Activated CD4-positive, alpha-beta T cell treated with anti-CD3 and anti-CD28 coated beads, Interleukin-2, amount 10 ng/mL, durations not matched to agents 24 days and 14 days (primary cell): ENCODE measurements around the gene BOC. TPM values are rescaled to one million over a fixed set of nuclear protein-coding genes. Genes with fewer than 3 reads are reported as not detected.
A peak's percentile ranks its signal among the peaks of the same experiment; 100 is the strongest.

Source experiments
- DNase-seq: peaks from one replicate; pipeline ENCODE4 v3.0.0; 2022
- H3K27ac Mint-ChIP-seq: one replicate; pipeline ENCODE4 v1.8.0; 2022; ENCODE audit warnings: mild to moderate bottlenecking, mixed read lengths
- H3K27me3 Mint-ChIP-seq: one replicate; pipeline ENCODE4 v1.8.0; 2022; ENCODE audit warnings: mixed read lengths
- H3K36me3 Mint-ChIP-seq: one replicate; pipeline ENCODE4 v1.8.0; 2022; ENCODE audit warnings: low read depth, mild to moderate bottlenecking, mixed read lengths
- H3K4me1 Mint-ChIP-seq: one replicate; pipeline ENCODE4 v1.8.0; 2021; ENCODE audit warnings: mixed read lengths
- H3K4me3 Mint-ChIP-seq: one replicate; pipeline ENCODE4 v1.8.0; 2022; ENCODE audit warnings: mild to moderate bottlenecking, moderate library complexity, mixed read lengths
- H3K9me3 Mint-ChIP-seq: one replicate; pipeline ENCODE4 v1.8.0; 2021; ENCODE audit warnings: mixed read lengths
- intact Hi-C: fragments of 100-400 bp; cut with micrococcal nuclease; formaldehyde crosslinking; loops from one replicate; pipeline ENCODE4 v1.15.1; 2023
- total RNA-seq: library from RNA; stranded (reverse); gene quantifications from 2 replicates; pipeline ENCODE4 v1.2.3, GENCODE V29; 2022

Gene BOC
- total RNA-seq, 1 donor from 2014 or later = 1.4 TPM

- H3K4me3 Mint-ChIP-seq = no peak overlapping the region
- peaks cover 2% of the 10 kb centered on the region for H3K4me1 Mint-ChIP-seq
- peaks cover 4% of the 10 kb centered on the region for H3K27me3 Mint-ChIP-seq
- no peak for DNase-seq
- no peaks in the 10 kb centered on the region for H3K9me3 Mint-ChIP-seq
- intact Hi-C loops = no loop called here
- no peaks in the 10 kb centered on the region for H3K36me3 Mint-ChIP-seq
- no peak overlapping the region for H3K27ac Mint-ChIP-seq
Measured at GRCh38 chr3:113268942-113269341, 57.6 kb downstream of the BOC start.

DNA sequence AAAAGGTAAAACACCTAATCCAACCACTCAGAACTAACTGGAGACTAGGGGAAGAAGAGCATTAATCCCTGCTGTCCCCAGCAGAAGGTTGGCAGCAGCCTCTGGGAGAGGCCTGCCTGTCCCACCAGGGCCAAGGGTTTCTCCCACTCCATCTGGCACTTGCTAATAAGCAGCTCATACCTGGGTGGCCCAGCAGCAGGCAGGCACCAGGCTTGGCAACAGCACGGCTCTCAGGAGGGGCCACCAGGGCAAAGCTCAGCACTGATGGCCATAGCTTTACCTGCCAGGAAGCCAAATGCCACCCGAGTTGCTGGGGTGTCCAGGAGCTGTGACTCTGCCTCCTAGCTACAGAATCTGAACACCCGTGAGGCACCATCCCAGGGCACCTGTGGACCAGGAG, 58.3 kb downstream of the BOC start:
- H3K36me3 Mint-ChIP-seq = no peaks in the 10 kb centered on the region
- intact Hi-C loops = no loop called here
- peaks cover 2% of the 10 kb centered on the region for H3K4me1 Mint-ChIP-seq
- no peaks in the 10 kb centered on the region for H3K9me3 Mint-ChIP-seq
- H3K27me3 Mint-ChIP-seq = peaks cover 2% of the 10 kb centered on the region
- H3K27ac Mint-ChIP-seq = no peak overlapping the region
- no peak overlapping the region for H3K4me3 Mint-ChIP-seq
- no peak for DNase-seq

DNA sequence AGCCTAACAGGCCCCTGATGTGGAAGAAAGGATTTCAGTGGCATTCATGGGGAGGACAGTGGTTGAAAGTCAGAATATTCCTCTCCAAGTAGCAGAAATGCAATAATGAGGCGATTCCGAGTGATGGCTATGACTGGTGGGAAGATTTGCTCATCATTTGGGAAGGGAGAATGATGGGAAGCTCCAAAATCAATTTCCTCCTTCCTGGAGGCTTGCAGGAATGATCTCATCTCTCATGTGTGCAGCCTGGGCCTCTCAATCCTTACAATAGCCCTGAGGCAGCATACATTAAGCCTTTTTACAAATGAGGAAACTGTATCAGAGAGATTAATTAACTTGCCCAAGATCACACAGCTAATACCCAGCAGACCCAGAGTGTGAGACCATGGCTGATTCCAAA, 58.7 kb downstream of the BOC start:
- H3K36me3 Mint-ChIP-seq = no peaks in the 10 kb centered on the region

DNA sequence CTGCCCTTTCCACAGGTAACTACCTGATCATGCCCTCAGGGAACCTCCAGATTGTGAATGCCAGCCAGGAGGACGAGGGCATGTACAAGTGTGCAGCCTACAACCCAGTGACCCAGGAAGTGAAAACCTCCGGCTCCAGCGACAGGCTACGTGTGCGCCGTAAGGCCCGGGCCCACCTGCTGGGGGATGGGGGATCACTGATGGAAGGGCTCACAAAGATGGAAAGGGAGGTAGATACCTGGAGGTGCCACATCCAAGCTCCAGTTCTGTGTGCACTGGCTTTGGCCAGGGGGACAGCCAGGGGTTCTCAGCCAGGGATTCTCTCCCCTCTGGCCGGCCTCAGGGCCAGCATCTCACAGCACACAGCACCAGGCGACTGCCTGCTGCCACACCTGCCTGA, 59.4 kb downstream of the BOC start:
- H3K27ac Mint-ChIP-seq = no peak overlapping the region
- intact Hi-C loops = no loop called here
- H3K36me3 Mint-ChIP-seq = no peaks in the 10 kb centered on the region
- no peaks in the 10 kb centered on the region for H3K9me3 Mint-ChIP-seq
- peaks cover 2% of the 10 kb centered on the region for H3K4me1 Mint-ChIP-seq
- DNase-seq = no peak
- H3K4me3 Mint-ChIP-seq = no peak overlapping the region
- H3K27me3 Mint-ChIP-seq = no peaks in the 10 kb centered on the region

More for the DNA sequence above, 58.7 kb downstream of the BOC start:
- Mint-ChIP-seq H3K9me3 (no peaks in the 10 kb centered on the region), H3K4me3 (no peak overlapping the region), H3K4me1 (peaks cover 2% of the 10 kb centered on the region), H3K27ac (no peak overlapping the region), H3K27me3 (peaks cover 2% of the 10 kb centered on the region)
- DNase-seq = no peak
- intact Hi-C loops = no loop called here

DNA sequence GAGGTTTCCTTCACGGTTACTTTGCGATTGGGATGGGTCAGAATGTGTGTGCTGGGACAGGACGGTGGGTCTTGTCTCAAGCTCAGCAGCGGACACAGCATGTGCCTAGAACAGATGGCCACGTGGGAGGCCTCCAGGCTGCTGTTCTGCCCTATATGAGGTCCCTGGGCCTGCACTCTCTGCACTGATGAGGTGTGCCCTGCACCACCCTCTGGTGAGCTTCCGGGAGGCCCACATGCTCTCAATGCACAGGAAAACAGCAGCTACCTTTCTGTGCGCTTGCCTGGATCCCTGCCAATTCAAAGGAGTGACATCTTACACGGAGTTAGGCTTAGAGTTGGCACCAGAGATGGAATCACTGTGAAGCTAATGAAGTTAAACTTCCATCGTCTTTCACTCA, 59.8 kb downstream of the BOC start:
- H3K36me3 Mint-ChIP-seq = no peaks in the 10 kb centered on the region
- H3K27me3 Mint-ChIP-seq = no peaks in the 10 kb centered on the region
- H3K4me3 Mint-ChIP-seq = no peak overlapping the region
- peaks cover 3% of the 10 kb centered on the region for H3K4me1 Mint-ChIP-seq
- DNase-seq = no peak
- no peaks in the 10 kb centered on the region for H3K9me3 Mint-ChIP-seq
- no peak overlapping the region for H3K27ac Mint-ChIP-seq
- intact Hi-C loops = no loop called here

DNA sequence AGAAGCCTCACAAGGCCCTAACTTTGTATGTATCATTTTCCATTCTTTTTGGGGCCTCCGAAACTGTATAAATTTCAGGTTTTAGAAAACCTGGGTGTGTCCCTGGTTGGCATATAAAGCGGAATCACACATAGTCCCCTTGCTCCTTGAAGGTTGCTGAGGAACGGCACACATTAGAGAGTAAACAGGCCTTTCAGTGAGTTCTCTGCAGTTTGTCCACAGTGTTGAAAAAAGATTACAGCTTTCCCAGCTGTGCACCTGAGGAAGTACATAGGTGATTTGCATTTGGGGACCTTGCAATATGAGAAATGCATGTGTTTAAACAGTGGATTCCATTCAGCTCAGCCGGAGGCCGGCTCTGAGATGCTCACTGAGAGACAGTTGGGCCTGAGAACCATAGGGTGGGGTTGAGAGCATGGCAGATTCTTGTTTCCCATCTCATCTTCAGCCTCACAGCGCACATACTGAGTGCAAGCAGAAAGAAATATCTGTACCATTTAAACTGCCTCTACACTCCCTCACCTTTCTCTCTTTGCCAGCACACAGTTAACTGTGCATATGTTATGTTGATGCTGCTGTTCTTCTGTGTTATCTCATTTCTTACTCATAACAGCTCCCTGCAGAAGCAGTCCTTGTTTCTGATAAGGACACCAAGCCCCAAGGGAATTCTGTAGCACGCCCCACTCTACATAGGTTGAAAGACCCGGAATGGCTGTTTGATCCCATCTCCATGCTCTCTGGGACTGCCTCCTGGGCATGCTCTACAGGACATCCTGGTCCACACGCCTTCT, 60.4 kb downstream of the BOC start:
- Mint-ChIP-seq H3K9me3 (no peaks in the 10 kb centered on the region), H3K27ac (no peak overlapping the region), H3K27me3 (no peaks in the 10 kb centered on the region), H3K4me1 (peaks cover 6% of the 10 kb centered on the region), H3K4me3 (no peak overlapping the region), H3K36me3 (no peaks in the 10 kb centered on the region)
- intact Hi-C loops = no loop called here
- no peak for DNase-seq

DNA sequence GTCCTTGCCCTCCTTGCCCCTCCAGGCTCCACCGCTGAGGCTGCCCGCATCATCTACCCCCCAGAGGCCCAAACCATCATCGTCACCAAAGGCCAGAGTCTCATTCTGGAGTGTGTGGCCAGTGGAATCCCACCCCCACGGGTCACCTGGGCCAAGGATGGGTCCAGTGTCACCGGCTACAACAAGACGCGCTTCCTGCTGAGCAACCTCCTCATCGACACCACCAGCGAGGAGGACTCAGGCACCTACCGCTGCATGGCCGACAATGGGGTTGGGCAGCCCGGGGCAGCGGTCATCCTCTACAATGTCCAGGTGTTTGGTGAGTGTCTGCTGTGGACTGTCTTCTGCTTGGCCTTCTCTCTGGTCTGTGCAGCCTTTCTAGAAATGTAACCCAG, 61.0 kb downstream of the BOC start:
- no peak for DNase-seq
- Mint-ChIP-seq H3K4me1 (peaks cover 7% of the 10 kb centered on the region), H3K27me3 (no peaks in the 10 kb centered on the region)

DNA sequence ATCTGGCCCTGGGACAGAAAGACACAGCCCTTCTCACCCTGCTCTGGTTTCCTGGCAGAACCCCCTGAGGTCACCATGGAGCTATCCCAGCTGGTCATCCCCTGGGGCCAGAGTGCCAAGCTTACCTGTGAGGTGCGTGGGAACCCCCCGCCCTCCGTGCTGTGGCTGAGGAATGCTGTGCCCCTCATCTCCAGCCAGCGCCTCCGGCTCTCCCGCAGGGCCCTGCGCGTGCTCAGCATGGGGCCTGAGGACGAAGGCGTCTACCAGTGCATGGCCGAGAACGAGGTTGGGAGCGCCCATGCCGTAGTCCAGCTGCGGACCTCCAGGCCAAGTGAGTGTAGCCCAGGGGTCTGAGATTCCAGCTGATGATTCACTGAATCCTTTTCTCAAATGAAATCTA, 61.7 kb downstream of the BOC start:
- DNase-seq = no peak
- Mint-ChIP-seq H3K27me3 (no peaks in the 10 kb centered on the region), H3K4me1 (peaks cover 7% of the 10 kb centered on the region), H3K9me3 (no peaks in the 10 kb centered on the region), H3K36me3 (no peaks in the 10 kb centered on the region), H3K27ac (no peak overlapping the region), H3K4me3 (no peak overlapping the region)
- intact Hi-C loops = no loop called here

More for the DNA sequence above, 61.0 kb downstream of the BOC start:
- Mint-ChIP-seq H3K9me3 (no peaks in the 10 kb centered on the region), H3K4me3 (no peak overlapping the region), H3K27ac (no peak overlapping the region), H3K36me3 (no peaks in the 10 kb centered on the region)
- intact Hi-C loops = no loop called here

- no peaks in the 10 kb centered on the region for H3K36me3 Mint-ChIP-seq
- H3K4me1 Mint-ChIP-seq = peaks cover 7% of the 10 kb centered on the region
- no peak overlapping the region for H3K4me3 Mint-ChIP-seq
- intact Hi-C loops = no loop called here
- H3K9me3 Mint-ChIP-seq = no peaks in the 10 kb centered on the region
- H3K27ac Mint-ChIP-seq = no peak overlapping the region
- DNase-seq = no peak
- no peaks in the 10 kb centered on the region for H3K27me3 Mint-ChIP-seq
Measured at GRCh38 chr3:113273604-113274378, 62.4 kb downstream of the BOC start.

DNA sequence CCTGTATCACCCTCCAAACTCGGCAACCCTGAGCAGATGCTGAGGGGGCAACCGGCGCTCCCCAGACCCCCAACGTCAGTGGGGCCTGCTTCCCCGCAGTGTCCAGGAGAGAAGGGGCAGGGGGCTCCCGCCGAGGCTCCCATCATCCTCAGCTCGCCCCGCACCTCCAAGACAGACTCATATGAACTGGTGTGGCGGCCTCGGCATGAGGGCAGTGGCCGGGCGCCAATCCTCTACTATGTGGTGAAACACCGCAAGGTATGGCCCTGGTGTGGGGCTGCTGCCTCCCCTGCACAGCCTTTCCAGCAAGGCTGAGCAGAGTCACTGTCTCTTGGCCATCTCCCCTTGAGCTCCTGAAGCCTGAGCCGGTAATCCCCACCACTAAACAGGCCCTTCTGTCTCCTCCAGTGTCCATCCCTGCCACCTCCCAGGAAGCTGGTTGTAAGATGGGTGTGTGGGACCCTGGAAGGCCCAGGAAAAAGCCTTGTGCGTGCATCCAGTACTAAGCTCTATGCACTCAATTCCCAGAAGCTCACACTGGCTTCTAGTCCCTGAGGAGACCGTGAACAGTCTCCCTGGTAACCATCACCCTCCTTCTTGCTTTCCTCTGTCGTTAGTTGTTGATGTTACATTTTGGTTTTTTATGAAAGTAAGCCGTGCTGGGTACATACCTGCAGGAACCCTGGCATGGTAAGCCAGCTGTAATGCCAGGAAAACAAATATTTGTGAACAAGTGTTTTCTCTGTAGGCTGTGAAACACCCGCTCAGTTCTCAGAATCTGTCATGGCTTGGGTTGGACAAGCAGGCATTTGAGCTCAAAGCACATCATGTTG, 63.3 kb downstream of the BOC start:
- Mint-ChIP-seq H3K9me3 (no peaks in the 10 kb centered on the region), H3K4me3 (no peak overlapping the region)

GRCh38 chr3:113275258-113275556, 63.9 kb downstream of the BOC start:
- no peak for DNase-seq
- no peaks in the 10 kb centered on the region for H3K9me3 Mint-ChIP-seq
- peaks cover 7% of the 10 kb centered on the region for H3K4me1 Mint-ChIP-seq
- no peak overlapping the region for H3K4me3 Mint-ChIP-seq
- no peaks in the 10 kb centered on the region for H3K36me3 Mint-ChIP-seq
- H3K27ac Mint-ChIP-seq = no peak overlapping the region
- no peaks in the 10 kb centered on the region for H3K27me3 Mint-ChIP-seq
- intact Hi-C loops = no loop called here

More for the DNA sequence above, 63.3 kb downstream of the BOC start:
- Mint-ChIP-seq H3K27ac (no peak overlapping the region), H3K27me3 (no peaks in the 10 kb centered on the region), H3K4me1 (peaks cover 7% of the 10 kb centered on the region), H3K36me3 (no peaks in the 10 kb centered on the region)
- DNase-seq = no peak
- intact Hi-C loops = no loop called here

DNA sequence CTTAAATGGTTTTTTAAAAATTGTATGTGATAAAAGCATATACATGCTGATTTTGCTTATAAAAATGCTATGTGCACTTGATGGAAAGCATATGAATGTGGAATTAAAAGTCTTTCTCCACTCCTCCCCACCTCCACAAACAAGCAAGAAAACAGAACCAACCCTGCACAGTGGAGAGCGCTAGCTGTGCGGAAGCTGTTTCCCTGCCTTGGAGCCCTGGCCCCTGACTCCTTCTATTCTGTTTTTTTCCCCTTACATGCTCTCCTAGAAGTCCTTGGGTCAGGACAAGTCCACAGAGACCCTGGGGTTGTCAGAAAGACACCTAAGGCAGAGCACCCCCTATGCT, 64.2 kb downstream of the BOC start:
- H3K27ac Mint-ChIP-seq = no peak overlapping the region
- peaks cover 7% of the 10 kb centered on the region for H3K4me1 Mint-ChIP-seq
- no peak for DNase-seq
- H3K36me3 Mint-ChIP-seq = no peaks in the 10 kb centered on the region
- no peak overlapping the region for H3K4me3 Mint-ChIP-seq
- no peaks in the 10 kb centered on the region for H3K27me3 Mint-ChIP-seq
- intact Hi-C loops = no loop called here
- H3K9me3 Mint-ChIP-seq = no peaks in the 10 kb centered on the region

DNA sequence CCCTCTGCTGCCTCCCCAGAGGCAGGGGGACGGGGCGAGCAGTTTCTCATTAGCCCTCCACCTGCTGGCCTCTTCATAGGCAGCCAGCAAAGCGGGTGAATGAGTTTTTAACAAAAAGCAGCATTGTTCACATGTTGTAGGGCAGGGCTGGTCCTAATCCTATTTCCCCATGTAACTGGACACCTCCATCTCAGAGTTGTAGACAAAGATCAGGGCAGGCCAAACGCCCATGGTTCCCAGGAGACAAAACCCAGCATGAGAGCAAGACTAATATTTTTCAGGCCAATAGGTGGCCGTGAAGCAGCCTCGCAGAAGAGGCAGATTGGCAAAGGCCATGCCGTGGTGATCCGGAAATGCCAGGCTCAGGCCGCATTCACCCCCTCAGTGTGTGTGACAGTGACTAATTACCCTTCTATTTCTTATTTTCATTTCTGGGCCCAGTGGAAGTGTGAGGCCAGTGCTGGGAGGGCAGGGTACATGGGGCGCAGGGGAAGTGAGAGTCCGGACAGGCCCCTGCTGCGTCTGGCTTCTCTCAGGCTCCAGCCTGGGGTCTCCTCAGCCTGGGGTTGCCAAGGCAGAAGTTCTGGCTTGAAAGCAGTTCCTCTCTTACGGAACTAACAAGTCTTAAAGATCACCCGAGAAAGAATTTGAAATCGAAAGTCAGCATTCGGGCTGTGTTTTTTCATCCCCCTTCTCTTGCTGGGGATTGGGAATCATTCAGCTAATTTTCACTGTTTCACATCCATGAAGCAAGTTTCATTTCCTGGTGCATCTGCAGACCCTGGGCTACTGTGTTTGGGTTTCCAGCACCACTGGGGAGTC, 64.8 kb downstream of the BOC start:
- no peak for DNase-seq
- H3K4me3 Mint-ChIP-seq = peak overlapping the region; percentile 59
- no peaks in the 10 kb centered on the region for H3K36me3 Mint-ChIP-seq
- H3K4me1 Mint-ChIP-seq = peaks cover 7% of the 10 kb centered on the region
- peak overlapping the region; percentile 19 for H3K27ac Mint-ChIP-seq
- H3K9me3 Mint-ChIP-seq = no peaks in the 10 kb centered on the region
- intact Hi-C loops = no loop called here
- H3K27me3 Mint-ChIP-seq = no peaks in the 10 kb centered on the region
